Erythroblast (primary cell): ENCODE data around the gene GRM5.
"Not testable (repeated sequence)": the region's sequence is repeated elsewhere in the genome, so short reads cannot be mapped to it uniquely, and the experiment has no call there.

Source experiments
- GATA1 ChIP-seq: IDR thresholded peaks from 2 replicates; pipeline ENCODE4 v1.6.1; 2011; ENCODE audit warnings: low read depth, mild to moderate bottlenecking, control low read depth, low read length, moderate library complexity
- POLR2A ChIP-seq: IDR thresholded peaks from 2 replicates; pipeline ENCODE4 v1.6.1; 2011; ENCODE audit warnings: mild to moderate bottlenecking, low read length

- not testable (repeated sequence) for TF ChIP-seq POLR2A, GATA1
Observed at GRCh38 chr11:88882800-88883199, 183.0 kb downstream of the GRM5 start.
